ENCODE measurements around the gene NFATC2IP.

DNA sequence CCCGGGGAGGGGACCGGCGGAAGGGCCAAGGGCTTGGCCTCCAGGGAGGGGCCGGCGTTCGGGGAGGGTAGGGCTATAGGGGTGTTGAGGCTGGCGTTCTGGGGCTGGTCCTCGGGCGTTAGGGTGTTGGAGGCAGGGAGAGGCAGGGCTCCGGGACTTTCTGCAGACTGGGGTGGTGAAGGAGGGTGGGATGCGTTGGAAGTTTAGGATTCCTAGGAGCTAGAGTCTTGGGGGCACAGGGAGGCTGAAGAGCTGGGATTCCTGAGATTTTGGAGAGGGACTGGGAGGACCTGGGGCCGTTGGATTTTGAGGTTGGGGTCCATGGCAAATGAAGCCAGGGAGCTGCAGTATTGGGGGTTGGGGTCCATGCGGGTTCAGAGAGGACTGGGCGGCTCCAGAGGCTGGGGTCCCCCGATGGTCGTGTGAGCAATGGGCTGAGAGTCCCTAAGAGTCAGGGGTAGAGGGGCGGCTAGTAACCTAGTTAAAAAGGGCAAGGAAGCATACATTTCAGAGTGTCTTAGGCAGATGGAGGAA is 740 bp downstream of the NFATC2IP start:
- no peak for TF ChIP-seq CREB1 (IDR thresholded peaks at IDR 0.05; ENCODE audit: low read depth)
- TF ChIP-seq, protein P1, sequence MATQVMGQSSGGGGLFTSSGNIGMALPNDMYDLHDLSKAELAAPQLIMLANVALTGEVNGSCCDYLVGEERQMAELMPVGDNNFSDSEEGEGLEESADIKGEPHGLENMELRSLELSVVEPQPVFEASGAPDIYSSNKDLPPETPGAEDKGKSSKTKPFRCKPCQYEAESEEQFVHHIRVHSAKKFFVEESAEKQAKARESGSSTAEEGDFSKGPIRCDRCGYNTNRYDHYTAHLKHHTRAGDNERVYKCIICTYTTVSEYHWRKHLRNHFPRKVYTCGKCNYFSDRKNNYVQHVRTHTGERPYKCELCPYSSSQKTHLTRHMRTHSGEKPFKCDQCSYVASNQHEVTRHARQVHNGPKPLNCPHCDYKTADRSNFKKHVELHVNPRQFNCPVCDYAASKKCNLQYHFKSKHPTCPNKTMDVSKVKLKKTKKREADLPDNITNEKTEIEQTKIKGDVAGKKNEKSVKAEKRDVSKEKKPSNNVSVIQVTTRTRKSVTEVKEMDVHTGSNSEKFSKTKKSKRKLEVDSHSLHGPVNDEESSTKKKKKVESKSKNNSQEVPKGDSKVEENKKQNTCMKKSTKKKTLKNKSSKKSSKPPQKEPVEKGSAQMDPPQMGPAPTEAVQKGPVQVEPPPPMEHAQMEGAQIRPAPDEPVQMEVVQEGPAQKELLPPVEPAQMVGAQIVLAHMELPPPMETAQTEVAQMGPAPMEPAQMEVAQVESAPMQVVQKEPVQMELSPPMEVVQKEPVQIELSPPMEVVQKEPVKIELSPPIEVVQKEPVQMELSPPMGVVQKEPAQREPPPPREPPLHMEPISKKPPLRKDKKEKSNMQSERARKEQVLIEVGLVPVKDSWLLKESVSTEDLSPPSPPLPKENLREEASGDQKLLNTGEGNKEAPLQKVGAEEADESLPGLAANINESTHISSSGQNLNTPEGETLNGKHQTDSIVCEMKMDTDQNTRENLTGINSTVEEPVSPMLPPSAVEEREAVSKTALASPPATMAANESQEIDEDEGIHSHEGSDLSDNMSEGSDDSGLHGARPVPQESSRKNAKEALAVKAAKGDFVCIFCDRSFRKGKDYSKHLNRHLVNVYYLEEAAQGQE (IDR thresholded peaks at IDR 0.05; ENCODE audit: low read depth), result no peak
- TF ChIP-seq TAF1 (IDR thresholded peaks at IDR 0.05; ENCODE audit: low read depth), result no peak
- no peak for TF ChIP-seq YY1 (IDR thresholded peaks at IDR 0.05; ENCODE audit: low read depth)
- TF ChIP-seq EP300 (IDR thresholded peaks at IDR 0.05; ENCODE audit: borderline replicate concordance), result no peak
- no peak for TF ChIP-seq ZBTB7A (IDR thresholded peaks at IDR 0.05; ENCODE audit: low read depth)
